Stomach (tissue), 4 donors: ENCODE results near the gene PSMA6.

Experiments used
- EP300 ChIP-seq: sonication (generic); formaldehyde crosslinking; IDR thresholded peaks from one replicate; pipeline ENCODE4 v1.6.1; 2017; ENCODE audit warnings: antibody characterized with exemption
- POLR2AphosphoS5 ChIP-seq, 3 donors: sonication (generic); formaldehyde crosslinking; IDR thresholded peaks; one replicate each; pipeline ENCODE4 v1.6.1; 2016; ENCODE audit warnings: antibody characterized with exemption in 3 of 3
- TF ChIP-seq, protein P1 (sequence below), 7 experiments: fragments of 450-650 bp in 4 of 7; fragments of 200-600 bp in 3 of 7; sonication (generic) in 3 of 7; IDR thresholded peaks; one replicate each; pipeline ENCODE4 v1.5.1; 2016 to 2019; ENCODE audit warnings: antibody characterized with exemption in 7 of 7, control low read depth in 2 of 7, mild to moderate bottlenecking in 1 of 7

DNA sequence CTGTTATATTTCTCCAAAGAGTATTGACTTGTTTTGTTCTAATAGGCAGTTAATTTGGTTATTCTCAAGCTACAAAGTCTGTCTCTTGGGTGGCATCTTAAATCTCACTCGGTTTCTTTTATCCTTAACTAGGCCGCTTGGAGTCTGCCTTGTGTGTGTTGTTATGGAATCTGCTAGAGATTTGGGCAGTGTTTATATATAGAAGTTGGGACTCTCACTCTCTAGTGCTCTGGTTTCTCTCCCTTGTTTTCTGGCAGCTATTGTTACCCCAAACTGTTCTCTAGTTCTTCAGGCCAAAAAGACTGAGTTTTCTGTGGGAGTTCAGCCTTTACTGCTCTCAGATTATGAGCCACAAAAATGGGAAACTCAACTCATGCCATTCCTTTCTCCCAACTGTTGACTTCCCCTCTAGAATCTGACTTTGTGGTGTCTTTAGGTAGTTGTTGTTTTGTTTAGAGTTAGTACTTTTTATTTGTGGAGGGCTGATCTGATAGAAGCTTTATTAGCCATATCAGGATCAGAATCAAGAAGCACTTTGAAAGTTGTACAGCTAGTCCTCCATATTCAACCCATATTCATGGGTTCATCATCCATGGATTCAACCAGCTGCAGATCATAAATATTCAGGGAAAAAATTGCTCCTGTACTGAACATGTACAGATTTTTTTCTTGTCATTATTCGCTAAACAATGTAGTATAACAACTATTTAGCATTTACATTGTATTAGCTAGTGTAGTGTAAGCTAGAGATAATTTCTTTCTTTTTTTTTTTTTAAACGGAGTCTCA is 11.2 kb downstream of the PSMA6 start:
- TF ChIP-seq, protein P1, sequence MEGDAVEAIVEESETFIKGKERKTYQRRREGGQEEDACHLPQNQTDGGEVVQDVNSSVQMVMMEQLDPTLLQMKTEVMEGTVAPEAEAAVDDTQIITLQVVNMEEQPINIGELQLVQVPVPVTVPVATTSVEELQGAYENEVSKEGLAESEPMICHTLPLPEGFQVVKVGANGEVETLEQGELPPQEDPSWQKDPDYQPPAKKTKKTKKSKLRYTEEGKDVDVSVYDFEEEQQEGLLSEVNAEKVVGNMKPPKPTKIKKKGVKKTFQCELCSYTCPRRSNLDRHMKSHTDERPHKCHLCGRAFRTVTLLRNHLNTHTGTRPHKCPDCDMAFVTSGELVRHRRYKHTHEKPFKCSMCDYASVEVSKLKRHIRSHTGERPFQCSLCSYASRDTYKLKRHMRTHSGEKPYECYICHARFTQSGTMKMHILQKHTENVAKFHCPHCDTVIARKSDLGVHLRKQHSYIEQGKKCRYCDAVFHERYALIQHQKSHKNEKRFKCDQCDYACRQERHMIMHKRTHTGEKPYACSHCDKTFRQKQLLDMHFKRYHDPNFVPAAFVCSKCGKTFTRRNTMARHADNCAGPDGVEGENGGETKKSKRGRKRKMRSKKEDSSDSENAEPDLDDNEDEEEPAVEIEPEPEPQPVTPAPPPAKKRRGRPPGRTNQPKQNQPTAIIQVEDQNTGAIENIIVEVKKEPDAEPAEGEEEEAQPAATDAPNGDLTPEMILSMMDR (IDR thresholded peaks at IDR 0.05): no peak
- TF ChIP-seq POLR2AphosphoS5 (IDR thresholded peaks at IDR 0.05) (no peak), EP300 (no peak)
